Epithelial cell of proximal tubule (primary cell): ENCODE data around the gene AXIN2. TPM values are rescaled to one million over a fixed set of nuclear protein-coding genes. Genes with fewer than 3 reads are reported as not detected.

Experiments
- DNase-seq: peaks from one replicate; pipeline ENCODE4 v3.0.0-alpha.2; 2011; ENCODE audit warnings: low read depth
- H3K4me3 ChIP-seq: 2 replicates; pipeline ENCODE4 v1.5.1; 2011; ENCODE audit warnings: low read depth, mild to moderate bottlenecking, low read length
- total RNA-seq: library from RNA; depleted of rRNA; stranded (reverse); fragments of >200 nt; gene quantifications from 2 replicates; pipeline ENCODE4 v1.2.3, GENCODE V29; 2015
- TF ChIP-seq, protein P1 (sequence below): conservative IDR thresholded peaks from 2 replicates; pipeline ENCODE4 v1.5.1; 2012; ENCODE audit warnings: low read depth, mild to moderate bottlenecking, low read length

Gene AXIN2
- total RNA-seq, 1 donor from 2014 or later = 1.8 TPM

DNA sequence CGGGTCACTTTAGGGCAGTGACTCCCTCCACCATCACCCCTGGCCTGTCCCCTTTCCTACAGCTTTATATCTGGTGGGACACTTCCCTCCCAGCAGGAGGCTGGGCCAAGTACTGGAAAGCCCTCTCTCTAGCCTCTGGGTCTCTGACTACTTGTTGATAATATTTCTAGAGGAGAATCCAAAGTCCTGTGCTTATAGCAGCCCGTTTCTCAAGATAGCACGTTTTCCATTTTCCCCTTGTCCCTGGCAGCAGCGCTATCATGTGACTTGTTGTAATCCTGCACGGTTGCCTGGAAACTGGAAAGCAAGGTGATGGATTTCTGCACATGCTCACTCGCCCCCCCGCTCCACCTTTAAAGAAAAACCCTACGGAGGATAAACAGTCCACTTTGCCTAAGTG, 3.3 kb upstream of the AXIN2 start:
- DNase-seq = no peak
- TF ChIP-seq, protein P1, sequence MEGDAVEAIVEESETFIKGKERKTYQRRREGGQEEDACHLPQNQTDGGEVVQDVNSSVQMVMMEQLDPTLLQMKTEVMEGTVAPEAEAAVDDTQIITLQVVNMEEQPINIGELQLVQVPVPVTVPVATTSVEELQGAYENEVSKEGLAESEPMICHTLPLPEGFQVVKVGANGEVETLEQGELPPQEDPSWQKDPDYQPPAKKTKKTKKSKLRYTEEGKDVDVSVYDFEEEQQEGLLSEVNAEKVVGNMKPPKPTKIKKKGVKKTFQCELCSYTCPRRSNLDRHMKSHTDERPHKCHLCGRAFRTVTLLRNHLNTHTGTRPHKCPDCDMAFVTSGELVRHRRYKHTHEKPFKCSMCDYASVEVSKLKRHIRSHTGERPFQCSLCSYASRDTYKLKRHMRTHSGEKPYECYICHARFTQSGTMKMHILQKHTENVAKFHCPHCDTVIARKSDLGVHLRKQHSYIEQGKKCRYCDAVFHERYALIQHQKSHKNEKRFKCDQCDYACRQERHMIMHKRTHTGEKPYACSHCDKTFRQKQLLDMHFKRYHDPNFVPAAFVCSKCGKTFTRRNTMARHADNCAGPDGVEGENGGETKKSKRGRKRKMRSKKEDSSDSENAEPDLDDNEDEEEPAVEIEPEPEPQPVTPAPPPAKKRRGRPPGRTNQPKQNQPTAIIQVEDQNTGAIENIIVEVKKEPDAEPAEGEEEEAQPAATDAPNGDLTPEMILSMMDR = no peak
- H3K4me3 ChIP-seq = no peak overlapping the region

DNA sequence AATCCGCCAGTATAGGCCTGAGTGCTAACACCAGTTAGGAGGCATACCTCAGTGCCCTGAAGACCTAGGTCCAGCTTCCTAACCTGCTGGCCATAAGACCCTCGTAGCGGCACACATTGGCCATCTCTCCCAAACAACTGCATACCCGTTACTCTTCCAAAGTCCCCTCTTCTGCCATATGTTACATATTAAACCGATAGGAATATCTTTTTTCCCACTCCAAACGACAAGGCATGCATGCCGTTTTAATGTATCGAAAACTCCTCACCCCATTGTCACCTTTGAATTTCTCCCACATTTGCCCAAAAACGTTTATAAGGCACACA, 721 bp upstream of the AXIN2 start:
- TF ChIP-seq, protein P1 = no peak
- peak overlapping the region; percentile 86 for H3K4me3 ChIP-seq
- no peak for DNase-seq

- H3K4me3 ChIP-seq = peak overlapping the region; percentile 86
- DNase-seq = no peak
- TF ChIP-seq, protein P1 = no peak
Observed at GRCh38 chr17:65560628-65561451, 608 bp downstream of the AXIN2 start.

DNA sequence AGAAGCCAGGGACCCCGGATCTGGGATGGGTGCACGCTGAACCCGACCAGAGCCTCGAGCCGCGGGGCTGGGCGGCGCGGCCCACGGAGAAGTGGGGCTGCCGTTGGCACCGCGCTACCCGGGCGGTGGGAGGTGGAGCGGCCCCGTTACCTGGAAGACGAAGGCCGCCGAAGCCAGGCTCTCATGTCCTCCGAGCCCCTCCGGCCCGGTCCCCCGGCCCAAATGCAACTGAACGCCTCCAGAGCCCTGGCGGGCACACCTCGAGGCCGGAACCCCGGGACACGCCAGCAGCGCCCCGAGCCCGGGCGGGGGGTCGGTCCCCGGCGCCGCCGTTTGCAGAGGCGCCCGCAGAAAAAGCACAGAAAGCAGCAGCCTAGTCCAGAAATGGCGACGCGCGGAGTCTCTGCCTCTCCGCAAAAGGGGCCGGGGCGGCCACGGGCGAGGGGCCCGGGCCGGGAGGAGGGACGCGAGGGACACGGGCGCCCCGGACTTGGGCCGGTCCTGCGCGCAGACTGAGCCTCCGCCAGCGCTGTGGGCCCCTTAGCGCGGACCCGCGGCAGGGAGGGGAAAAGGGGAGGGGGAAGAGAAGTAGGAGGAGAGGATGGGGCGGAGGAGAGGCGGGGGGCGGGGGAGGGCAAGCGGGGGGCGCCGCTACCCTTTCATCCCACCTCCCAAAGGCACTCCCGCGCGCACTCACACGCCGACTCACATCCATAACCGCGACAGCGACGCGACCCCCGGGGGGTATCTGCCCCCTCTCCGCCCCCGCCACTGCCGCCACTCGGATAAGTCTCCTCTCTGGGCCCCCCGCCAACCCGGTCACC, 1.4 kb downstream of the AXIN2 start:
- TF ChIP-seq, protein P1 = no peak
- peak overlapping the region; percentile 86 for H3K4me3 ChIP-seq
- no peak for DNase-seq

DNA sequence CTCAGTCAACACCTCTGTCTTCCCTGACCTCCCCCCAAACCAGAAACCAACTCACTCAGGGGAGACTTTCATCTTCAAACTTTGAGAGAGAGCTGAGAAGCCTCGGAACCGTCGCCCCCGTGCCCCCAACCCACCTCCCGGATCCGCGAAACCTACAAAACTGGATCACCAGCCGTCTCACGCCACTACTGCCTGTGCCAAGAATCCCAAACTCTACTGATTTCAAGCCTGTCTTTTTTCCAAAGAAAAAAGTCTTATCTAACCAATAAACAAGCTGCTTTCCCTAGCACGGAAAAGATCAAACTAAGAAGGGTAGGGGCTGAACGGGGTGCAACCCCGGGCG, 2.0 kb downstream of the AXIN2 start:
- TF ChIP-seq, protein P1 = no peak
- H3K4me3 ChIP-seq = peak overlapping the region; percentile 86
- no peak for DNase-seq

DNA sequence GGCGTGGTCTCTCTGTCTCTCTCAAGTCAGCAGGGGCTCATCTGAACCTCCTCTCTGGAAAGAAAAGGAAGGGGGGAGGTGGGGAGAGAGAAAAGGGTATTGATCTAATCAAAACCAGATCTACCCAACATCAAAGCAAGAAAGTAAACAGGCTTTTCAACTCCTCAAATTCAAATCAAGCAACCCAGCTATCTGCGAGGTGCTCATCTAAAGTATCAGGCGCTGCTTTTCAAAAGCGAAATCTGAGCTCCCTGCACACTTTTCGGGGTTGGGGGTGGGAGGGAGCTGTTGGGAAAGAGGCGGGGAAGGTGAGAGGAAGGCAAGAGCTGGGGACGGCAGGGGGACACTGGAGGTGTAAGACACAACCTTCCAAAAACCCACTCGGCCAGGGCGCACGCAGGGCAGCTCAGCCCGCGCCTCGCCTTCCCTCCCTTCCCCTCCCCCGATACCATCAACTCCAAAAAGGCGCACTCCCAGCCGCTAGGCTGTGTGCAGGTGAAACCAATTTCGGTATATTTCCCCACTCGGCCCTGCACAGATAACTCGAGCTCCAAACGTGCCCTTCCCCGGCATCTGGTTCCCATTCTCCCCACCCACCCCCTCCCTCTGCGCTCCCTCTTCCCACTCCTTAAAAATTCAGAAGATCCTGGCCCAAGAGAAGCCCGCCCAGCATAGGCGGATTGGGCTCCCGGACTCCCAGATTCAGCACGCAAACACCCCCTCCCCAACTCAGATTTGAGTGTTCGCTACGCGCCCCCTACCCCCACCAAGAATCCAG, 2.6 kb downstream of the AXIN2 start:
- peak overlapping the region; percentile 86 for H3K4me3 ChIP-seq
- DNase-seq = no peak
- TF ChIP-seq, protein P1 = no peak
